ENCODE measurements around the gene TRIML1.
"Not testable (repeated sequence)": the region's sequence is repeated elsewhere in the genome, so short reads cannot be mapped to it uniquely, and the experiment has no call there.

The TRIML1 gene

DNA sequence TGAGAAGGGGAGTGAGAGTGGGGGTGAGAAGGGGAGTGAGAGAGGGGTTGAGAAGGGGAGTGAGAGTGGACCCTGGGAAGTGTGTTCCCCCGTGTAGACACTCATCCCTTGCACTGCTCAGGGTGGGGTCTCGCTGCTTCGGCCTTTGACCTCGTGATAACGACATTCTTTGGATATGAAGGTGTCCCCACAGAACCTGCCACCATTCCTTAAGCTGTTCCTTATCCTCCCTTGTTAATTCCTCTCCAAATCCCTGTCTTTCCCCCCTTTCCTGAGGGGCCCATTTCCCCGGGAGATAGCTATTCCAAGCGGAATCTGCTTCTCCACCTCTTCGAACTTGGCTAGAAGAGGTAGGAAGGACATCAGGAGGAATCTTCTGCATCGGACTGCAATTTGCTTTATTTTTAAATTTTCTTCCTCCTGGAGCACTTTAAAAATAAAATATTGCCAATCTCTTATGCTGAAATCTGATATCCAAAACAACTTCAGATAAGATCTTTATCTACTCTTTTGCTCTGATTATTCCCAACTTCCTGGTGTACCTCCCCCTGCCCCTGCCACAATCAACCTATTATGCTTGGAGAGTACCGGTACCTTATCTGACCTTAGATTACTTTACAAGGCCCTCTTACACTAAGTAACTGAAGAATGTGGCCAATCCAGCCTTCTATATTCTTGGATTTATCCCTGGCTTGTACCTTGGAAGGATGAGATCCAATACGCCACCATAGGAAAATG, 15.6 kb downstream of the TRIML1 start:
- no peak for DNase-seq (ENCODE audit: low spot score)

DNA sequence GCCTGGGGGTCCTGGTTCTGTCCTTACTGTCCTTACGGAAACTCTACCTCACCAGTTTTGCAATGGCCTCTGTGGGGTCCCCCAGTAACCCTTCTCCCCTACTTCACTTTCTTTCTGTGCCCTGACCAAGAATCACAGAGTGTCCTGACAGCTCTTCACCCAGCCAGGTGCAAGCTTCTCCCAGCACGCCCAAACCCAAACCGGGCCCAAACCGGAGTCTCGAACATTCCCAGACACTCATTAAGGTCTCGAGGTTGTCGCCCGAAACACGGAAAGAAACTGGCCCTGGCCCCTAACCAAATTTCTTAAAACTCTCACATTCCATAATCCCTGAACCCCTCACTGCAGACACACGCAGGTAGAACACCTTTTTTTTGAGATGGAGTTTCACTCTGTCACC, 19.1 kb downstream of the TRIML1 start:
- DNase-seq (ENCODE audit: low spot score) = no peak

DNA sequence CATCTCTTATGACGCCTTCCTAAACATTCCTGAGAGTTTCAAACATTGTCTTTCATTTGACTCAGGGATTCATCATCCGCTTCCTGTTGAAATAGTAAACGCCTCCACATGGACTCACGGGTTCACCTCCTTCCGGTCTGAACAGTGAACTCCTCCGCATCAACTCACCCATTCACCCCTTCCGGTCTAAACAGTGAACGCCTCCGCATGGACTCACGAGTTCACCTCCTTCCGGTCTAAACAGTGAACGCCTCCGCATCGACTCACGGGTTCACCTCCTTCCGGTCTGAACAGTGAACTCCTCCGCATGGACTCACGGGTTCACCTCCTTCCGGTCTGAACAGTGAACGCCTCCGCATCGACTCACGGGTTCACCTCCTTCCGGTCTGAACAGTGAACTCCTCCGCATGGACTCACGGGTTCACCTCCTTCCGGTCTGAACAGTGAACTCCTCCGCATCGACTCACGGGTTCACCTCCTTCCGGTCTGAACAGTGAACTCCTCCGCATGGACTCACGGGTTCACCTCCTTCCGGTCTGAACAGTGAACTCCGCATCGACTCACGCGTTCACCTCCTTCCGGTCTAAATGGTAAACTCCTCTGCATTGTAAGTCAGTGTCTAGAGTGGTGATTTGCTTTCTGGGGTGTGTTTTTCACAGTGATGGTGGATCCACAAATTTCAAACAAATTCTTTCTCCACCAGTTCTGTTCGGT, 20.4 kb downstream of the TRIML1 start:
- DNase-seq (ENCODE audit: low spot score) = not testable (repeated sequence)

GRCh38 chr4:188160406-188160805, 21.2 kb downstream of the TRIML1 start:
- DNase-seq (ENCODE audit: low spot score) = no peak

- DNase-seq (ENCODE audit: low spot score) = no peak
These were observed 21.9 kb downstream of the TRIML1 start for GRCh38 chr4:188161167-188161566.

GRCh38 chr4:188162698-188163097, 23.5 kb downstream of the TRIML1 start:
- DNase-seq (ENCODE audit: low spot score) = peak; percentile 42

DNA sequence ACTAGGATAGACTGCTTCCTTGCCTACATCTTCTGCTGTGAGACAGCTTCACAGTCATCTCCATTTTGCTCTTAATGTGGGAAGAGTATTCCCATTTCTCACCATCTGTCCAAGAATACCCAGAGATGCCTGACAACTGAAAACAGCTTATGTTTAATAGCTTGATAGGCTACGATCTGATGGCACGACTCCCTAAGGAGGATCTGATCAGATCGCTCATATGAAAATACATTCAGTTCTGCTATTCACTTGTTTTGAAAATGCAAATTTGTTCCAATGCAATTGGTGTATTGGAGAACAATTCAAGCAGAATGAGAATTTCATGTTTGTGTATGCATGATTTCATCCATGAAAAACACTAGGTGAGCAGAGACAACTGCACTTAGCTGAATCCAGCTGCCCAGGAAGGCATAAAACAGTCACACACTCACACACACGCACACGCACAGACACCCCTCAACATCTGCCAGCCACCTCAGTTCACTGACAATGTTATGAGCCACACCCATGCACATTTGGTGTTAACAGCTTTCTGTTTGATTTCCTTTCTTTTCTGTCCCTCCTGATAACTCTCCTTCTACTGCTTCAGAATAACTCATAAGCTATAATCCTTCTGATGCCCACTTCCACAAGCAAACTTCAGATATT, 29.6 kb downstream of the TRIML1 start:
- DNase-seq (ENCODE audit: low spot score) = no peak

DNA sequence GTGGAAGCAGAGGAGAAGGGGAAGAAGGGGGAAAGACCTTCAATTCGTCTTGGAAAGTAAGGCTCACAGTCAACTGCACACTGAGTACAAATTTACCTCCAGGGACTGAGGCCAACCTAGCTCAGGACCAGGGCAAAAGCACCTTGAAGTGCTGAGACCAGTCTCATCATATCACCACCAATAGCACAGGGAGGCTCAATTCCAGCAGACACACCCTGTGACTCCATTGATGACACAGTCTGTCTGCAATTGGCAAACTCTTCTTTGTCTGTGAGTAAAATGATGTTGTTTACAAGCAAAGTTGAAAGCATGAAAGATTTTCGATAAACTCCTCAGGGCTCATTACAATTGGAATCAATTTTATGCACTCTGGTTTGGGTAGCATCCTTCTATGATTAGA, 32.3 kb downstream of the TRIML1 start:
- no peak for DNase-seq (ENCODE audit: low spot score)

DNA sequence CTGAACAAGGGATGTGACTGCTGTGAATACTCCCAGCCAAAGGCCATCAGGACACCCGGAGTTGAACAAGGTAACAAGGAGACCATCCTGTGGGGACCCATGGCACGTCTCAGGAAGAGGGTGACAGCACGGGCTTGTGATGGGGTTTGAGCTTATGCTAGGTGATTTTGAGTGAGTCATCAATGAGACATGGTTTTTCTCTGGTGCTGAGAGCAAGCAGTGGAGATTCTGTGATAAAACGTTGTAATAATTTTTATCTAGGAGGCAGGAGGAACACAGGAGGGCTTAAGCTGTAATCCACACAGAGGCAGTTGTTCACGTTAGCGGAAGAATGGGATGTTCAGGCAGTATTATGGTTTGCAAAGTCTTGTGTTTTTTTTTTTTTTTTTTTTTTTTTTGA, 36.0 kb downstream of the TRIML1 start:
- DNase-seq (ENCODE audit: low spot score) = no peak

DNA sequence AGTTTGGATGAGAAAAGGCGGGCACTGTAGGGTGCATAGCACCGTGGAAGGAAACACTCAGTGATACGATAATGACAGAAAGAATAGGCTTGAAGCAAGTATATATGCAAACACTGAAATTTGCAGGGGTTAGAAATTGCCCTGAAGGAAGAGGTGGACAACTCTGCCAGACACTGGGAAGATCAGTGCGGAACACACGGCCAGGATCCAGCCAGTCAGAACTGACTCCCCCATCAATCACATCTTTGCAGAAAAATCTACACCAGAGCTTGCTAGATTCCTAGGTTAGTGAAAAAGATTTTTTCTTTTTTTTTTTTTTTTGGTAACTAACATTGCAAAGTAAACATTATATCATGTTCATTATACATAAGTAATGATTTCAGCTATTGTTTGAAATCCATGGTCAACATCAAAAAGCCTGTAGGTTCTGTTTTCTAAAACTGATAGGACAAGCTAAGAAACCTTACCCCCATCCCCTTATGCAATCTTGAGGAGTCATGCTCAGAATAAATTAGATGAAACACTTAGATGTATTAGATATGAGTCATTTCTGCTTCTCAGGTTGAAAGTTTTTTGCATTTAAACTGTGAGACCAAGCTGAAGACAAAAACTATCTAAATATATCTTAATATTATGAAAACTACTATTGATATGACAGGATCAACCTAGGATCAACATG, 38.9 kb downstream of the TRIML1 start:
- no peak for DNase-seq (ENCODE audit: low spot score)

DNA sequence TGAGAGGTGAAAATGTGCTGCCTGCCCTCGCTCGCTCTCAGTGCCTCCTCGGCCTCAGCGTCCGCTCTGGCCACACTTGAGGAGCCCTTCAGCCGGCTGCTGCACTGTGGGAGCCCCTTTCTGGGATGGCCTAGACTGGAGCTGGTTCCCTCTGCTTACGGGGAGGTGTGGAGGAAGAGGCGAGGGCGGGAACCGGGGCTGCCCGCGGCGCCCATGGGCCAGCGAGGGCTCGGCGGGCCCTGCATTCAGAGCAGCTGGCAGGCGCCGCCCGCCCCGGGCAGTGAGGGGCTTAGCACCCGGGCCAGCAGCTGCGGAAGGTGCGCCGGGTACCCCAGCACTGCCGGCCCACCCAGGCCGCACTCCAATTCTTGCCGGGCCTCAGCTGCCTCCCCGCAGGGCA, 39.6 kb downstream of the TRIML1 start:
- DNase-seq (ENCODE audit: low spot score) = no peak

GRCh38 chr4:188187106-188187505, 47.9 kb downstream of the TRIML1 start:
- no peak for DNase-seq (ENCODE audit: low spot score)

DNA sequence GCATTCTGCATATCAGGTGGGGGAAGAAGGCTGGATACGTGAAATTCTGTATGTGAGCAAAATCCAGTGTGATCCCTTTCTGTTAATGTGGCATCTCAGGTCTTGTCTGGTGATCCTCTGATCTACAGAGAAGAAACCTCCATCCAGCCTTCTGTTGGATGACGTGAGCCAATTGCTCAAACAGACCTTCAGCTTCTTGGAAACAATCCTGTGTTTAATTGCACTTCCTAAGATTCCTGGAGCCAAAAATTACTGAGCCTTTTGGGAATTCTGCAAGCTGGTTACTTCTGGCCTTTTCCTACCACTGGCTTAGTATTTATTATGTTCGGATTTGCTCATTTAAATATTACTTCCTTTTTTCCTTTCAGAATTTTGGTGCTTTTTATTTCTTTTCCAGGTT, 51.2 kb downstream of the TRIML1 start:
- DNase-seq (ENCODE audit: low spot score) = no peak

DNA sequence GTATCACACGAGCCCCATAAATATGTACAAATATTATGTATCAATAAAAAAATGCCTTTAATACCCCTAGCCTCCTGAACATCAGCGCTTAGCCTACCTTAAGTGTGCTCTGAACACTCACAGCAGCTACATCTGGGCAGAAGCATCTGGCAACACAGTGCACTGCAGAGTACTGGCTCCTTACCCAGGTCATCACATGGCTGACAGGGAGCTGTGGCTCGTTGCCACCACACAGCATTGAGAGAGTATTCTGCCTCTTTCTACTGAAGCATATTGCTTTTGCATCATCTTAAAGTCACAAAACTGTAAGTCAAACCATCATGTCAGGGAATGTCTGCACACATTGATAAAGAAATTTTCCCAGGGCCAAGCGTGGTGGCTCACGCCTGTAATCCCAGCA, 55.2 kb downstream of the TRIML1 start:
- DNase-seq (ENCODE audit: low spot score) = no peak

DNA sequence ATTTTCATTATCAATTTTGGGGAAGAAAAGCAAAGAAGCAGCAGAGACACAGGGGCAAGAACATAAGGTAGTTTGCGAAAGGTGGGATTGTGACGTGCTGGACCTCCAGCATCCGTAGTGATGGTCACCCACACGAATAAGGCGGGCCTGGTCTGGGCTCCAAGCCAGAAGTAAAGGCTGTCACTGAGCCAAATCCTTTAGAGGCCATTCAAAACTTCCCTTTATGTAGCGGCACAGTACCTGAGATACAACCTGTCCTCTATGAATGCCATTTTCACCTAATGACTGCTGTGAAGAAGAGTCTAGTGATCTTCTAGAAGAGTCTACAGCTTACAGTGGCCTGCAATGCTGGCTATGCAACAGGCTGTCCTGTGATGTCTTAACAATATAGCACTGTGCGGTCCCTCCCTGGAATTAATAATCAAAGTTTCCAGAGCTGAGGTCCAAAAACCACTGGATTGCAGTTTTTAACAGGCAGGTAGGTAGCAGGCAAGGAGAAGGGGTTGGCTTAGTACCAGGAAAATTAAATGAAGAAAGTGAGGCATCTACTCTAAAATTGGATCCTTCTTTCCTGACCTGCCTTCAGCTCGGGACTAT, 56.2 kb downstream of the TRIML1 start:
- DNase-seq (ENCODE audit: low spot score) = no peak

- peak; percentile 73 for DNase-seq (ENCODE audit: low spot score)
These were observed 57.0 kb downstream of the TRIML1 start for GRCh38 chr4:188196134-188196735.

Measured in D341Med (cell line).